Brain microvascular endothelial cell (primary cell): ENCODE data around the gene RBM17.

Experiments
- DNase-seq: peaks from one replicate; pipeline ENCODE4 v3.0.0-alpha.2; 2020
- H3K27ac ChIP-seq: fragments of 250-450 bp; sonication (Bioruptor Pico); 2 replicates; pipeline ENCODE4 v1.5.1; 2020; ENCODE audit warnings: mild to moderate bottlenecking, moderate library complexity
- H3K27me3 ChIP-seq: fragments of 250-450 bp; sonication (Bioruptor Pico); replicated peaks from 2 replicates; pipeline ENCODE4 v1.5.1; 2020; ENCODE audit warnings: mild to moderate bottlenecking
- H3K36me3 ChIP-seq: fragments of 250-450 bp; sonication (Bioruptor Pico); replicated peaks from 2 replicates; pipeline ENCODE4 v1.5.1; 2020; ENCODE audit warnings: mild to moderate bottlenecking
- H3K4me3 ChIP-seq: 2 replicates; pipeline ENCODE4 v1.5.1; 2011; ENCODE audit warnings: low read depth, mild to moderate bottlenecking, control low read depth, low read length, moderate library complexity
- in situ Hi-C: cut with HindIII; loops from 2 replicates; pipeline ENCODE4 v1.10.0; 2017; ENCODE audit warnings: low sequenced_read_pairs, low pct_ligation_motif_present
- TF ChIP-seq, protein P1 (sequence below): IDR thresholded peaks from 2 replicates; pipeline ENCODE4 v1.5.1; 2011; ENCODE audit warnings: low read depth, mild to moderate bottlenecking, moderate library complexity, low read length, control low read depth, inconsistent platforms; ENCODE audit errors: missing control alignments

The RBM17 gene

DNA sequence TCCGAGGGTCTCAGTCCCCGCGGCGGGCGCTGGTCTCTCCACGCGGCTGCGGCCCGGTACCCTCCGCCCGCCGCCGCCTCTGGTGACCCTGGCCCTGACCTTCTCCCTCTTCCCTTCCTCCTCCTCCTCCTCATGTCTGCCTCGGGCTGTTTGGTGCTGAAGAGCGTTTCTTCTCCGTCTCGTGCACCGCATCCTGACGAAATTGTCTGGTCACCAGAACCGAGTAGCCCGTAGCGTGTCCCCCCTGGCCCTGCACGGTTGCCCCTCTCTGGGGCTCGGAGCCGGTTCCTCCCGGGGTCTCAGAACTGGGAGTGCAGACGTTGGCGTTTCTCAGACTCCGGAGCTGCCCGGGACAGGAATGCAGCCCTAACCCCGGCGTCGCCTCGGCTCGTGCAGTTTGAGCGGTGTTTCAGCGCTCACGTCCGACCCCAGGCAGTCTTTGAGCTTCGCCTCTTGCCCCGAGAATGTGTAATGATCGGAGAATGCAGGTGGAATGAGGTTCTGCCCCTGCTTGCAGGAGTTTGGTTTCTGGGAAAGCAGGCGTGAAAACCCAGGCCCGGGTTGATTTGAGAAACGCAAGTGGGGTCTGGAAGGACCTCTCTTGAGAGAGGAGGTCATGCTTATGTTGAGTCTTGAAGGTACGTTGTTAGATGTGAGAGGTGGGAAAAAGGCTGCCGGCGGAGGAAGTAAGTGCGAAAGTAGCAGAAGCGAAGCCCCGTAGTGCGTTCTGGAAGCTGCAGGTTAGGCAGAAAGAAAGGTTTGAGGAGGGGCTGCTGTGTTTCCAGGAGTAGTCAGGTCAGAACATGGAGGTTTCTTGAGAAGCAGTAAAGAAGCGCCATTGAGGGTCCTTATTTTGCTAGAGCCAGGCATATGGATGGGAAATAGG is 743 bp downstream of the RBM17 start:
- no peaks in the 10 kb centered on the region for H3K27me3 ChIP-seq
- H3K36me3 ChIP-seq, result no peaks in the 10 kb centered on the region
- TF ChIP-seq, protein P1, sequence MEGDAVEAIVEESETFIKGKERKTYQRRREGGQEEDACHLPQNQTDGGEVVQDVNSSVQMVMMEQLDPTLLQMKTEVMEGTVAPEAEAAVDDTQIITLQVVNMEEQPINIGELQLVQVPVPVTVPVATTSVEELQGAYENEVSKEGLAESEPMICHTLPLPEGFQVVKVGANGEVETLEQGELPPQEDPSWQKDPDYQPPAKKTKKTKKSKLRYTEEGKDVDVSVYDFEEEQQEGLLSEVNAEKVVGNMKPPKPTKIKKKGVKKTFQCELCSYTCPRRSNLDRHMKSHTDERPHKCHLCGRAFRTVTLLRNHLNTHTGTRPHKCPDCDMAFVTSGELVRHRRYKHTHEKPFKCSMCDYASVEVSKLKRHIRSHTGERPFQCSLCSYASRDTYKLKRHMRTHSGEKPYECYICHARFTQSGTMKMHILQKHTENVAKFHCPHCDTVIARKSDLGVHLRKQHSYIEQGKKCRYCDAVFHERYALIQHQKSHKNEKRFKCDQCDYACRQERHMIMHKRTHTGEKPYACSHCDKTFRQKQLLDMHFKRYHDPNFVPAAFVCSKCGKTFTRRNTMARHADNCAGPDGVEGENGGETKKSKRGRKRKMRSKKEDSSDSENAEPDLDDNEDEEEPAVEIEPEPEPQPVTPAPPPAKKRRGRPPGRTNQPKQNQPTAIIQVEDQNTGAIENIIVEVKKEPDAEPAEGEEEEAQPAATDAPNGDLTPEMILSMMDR, result no peak
- peak overlapping the region; percentile 90 for H3K4me3 ChIP-seq
- peak overlapping the region; percentile 66 for H3K27ac ChIP-seq
- DNase-seq, result no peak
- in situ Hi-C loops, result no loop called here

DNA sequence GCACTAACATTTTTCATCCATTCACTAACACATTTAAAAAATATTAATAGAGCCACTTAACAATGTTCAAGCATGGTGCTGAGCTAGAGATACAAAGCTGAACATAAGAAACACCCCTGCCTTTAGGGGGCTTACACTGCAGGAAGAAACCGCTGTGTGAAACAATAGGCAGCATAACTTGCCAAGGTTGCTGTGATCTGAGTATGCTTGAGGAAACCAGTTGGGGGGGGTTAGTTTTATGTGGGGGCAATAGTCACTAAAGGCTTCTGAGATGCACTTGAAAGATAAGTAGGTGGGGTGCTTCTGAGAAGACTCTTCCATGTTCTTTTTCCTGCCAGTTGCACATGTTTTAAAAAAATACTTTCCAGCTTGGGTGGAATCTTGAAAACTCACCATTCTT is 2.8 kb downstream of the RBM17 start:
- Histone ChIP-seq H3K27me3 (no peaks in the 10 kb centered on the region), H3K27ac (no peak overlapping the region), H3K36me3 (no peaks in the 10 kb centered on the region), H3K4me3 (no peak overlapping the region)
- DNase-seq, result no peak
- TF ChIP-seq, protein P1, result no peak
- in situ Hi-C loops, result no loop called here

DNA sequence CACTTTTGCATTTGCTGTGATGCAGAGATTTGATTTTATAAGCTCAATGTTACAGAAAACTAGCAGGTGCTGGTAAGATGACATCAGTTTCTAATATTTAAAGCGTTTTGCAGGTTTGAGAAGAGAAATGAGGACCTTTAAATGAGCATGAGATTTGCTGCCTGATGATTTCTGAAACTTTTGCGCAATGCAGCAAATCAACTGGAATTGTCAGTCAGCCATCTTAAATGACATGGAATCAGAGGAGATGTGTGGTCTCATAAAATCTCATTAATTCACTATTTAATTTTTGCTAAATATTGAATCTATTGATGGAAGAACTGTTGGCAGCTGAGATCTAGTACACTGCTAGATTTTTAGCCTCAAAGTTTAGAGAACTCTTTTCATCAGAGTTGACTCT is 3.9 kb downstream of the RBM17 start:
- Histone ChIP-seq H3K4me3 (no peak overlapping the region), H3K27me3 (no peaks in the 10 kb centered on the region), H3K27ac (no peak overlapping the region), H3K36me3 (no peaks in the 10 kb centered on the region)
- TF ChIP-seq, protein P1, result no peak
- DNase-seq, result no peak
- in situ Hi-C loops, result no loop called here

DNA sequence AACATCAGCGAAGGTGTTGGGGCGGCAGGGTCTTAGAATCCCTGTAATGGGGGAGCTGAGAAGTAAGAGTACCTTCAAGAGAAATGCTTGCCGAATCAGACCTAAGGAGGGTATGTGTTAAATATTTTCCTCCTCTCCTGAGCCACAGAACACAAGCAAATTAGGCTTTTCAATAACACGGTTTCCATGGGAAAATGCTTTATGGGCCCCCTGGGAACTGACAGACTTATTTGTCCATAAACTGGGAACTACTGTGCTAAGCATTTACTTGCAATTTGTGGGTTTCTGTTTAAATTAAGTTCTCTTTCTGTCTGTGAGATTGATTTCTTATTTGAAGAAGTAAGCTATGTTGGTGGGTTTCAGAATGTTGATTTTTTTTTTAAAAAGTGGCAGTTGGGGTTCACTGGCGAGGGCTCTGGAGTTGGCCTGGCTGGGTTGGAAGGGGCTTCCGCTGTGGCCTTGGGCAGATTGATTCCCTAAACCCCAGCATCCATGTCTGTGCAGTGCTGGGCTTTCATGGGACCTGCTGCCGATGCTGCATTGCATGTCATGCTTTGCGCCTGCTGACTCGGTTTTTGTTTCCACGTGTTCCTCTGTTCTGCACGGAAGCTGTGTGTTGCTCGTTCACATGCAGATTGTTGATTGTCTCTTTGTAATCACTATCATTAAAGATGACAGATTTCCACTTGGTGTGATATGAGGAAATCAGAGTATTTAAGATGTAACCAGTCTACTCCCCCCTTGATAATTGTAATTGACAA is 7.2 kb downstream of the RBM17 start:
- DNase-seq, result no peak
- Histone ChIP-seq H3K4me3 (no peak overlapping the region), H3K27me3 (no peaks in the 10 kb centered on the region), H3K36me3 (no peaks in the 10 kb centered on the region), H3K27ac (no peak overlapping the region)
- in situ Hi-C loops, result no loop called here
- TF ChIP-seq, protein P1, result no peak

DNA sequence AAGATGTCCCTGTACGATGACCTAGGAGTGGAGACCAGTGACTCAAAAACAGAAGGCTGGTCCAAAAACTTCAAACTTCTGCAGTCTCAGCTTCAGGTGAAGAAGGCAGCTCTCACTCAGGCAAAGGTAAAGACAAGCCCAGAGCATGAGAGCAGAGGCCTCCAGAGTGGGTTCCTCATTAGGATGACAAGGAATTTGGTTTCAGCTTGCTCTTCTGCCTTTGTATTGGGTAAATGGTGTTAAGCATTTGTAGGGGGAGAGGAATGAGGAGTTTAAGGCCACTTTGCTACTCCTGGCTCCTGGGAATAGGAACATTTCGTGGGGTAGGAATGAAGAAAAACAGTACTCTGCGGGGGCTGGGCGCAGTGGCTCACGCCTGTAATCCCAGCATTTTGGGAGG is 8.2 kb downstream of the RBM17 start:
- Histone ChIP-seq H3K27me3 (no peaks in the 10 kb centered on the region), H3K4me3 (no peak overlapping the region), H3K27ac (no peak overlapping the region), H3K36me3 (peaks cover 6% of the 10 kb centered on the region)
- TF ChIP-seq, protein P1, result no peak
- in situ Hi-C loops, result no loop called here
- DNase-seq, result no peak
